ENCODE measurements around the gene SPACA4. TPM values are rescaled to one million over a fixed set of nuclear protein-coding genes. Genes with fewer than 3 reads are reported as not detected.

Gene SPACA4
- total RNA-seq, 1 experiment from 2014 or later, result not detected

DNA sequence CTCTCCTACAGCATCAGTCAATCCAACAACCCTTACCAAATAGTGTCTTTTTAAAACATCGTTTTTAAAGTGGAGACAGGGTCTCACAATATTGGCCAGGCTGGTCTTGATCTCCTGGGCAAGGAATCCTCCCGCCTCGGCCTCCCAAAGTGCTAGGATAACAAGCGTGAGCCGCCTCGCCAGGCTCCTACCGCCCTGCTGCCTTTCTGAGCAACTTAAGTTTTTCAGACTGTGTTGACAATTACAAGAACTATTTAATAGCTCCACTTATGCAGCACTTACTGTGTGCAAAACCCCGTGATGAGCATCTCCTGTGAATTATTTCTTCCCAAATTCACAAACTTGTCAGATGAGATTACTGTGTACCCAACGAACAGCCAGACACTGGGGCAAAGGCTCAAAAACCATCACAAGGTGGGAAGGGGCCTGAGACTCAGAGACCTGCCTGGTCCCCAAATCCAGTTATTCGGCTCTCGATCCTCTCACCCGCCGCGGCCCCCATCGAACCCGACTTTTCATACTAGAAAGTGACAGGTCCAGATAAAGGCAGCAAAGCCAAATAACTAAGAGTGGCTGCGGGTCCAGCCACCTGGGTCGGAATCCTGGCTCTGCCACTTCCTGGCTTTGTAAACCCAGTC lies 11.9 kb downstream of the SPACA4 start:
- no peak overlapping the region for H4K8ac ChIP-seq (replicated peaks; ENCODE audit: insufficient read length, low read depth, low read length)
- TF ChIP-seq, protein P1, sequence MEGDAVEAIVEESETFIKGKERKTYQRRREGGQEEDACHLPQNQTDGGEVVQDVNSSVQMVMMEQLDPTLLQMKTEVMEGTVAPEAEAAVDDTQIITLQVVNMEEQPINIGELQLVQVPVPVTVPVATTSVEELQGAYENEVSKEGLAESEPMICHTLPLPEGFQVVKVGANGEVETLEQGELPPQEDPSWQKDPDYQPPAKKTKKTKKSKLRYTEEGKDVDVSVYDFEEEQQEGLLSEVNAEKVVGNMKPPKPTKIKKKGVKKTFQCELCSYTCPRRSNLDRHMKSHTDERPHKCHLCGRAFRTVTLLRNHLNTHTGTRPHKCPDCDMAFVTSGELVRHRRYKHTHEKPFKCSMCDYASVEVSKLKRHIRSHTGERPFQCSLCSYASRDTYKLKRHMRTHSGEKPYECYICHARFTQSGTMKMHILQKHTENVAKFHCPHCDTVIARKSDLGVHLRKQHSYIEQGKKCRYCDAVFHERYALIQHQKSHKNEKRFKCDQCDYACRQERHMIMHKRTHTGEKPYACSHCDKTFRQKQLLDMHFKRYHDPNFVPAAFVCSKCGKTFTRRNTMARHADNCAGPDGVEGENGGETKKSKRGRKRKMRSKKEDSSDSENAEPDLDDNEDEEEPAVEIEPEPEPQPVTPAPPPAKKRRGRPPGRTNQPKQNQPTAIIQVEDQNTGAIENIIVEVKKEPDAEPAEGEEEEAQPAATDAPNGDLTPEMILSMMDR (conservative IDR thresholded peaks at IDR 0.05), result no peak
- Mint-ChIP-seq H3K4me3 (peak overlapping the region; percentile 97 to 99), H3K27ac (peak overlapping the region; percentile 96 to 100 (median 99)), H3K4me1 (peaks cover 42 to 56% of the 10 kb centered on the region in 2 experiments), H3K9me3 (no peaks in the 10 kb centered on the region; a peak in 1 of 5 replicates), H3K27me3 (ENCODE audit: low read depth) (no peaks in the 10 kb centered on the region; the same call in 1 of the 2 replicates), H3K36me3 (ENCODE audit: insufficient read depth in 1 of 3, low read depth in 3 of 3) (peaks cover 40 to 61% (median 55%) of the 10 kb centered on the region in 3 experiments)
- H4K91ac ChIP-seq (ENCODE audit: insufficient read length, low read depth, low read length), result peak overlapping the region; percentile 85
- no peak overlapping the region for H3K23ac ChIP-seq (ENCODE audit: insufficient read length, low read depth, low read length)
- H3K27ac ChIP-seq (ENCODE audit: insufficient read length, low read depth, low read length), result peak overlapping the region; percentile 25
- no CpG with 5 or more reads among the region's 18 CpGs for WGBS (ENCODE audit: extremely low coverage, insufficient read length, low lambda C conversion rate)
- no peak for DNase-seq
- H2BK20ac ChIP-seq (ENCODE audit: low read depth, low read length, poor library complexity, severe bottlenecking), result no peak overlapping the region
- H4K5ac ChIP-seq (ENCODE audit: insufficient read length, low read depth, low read length), result peak overlapping the region; percentile 91
- H3K56ac ChIP-seq (ENCODE audit: insufficient read length, low read depth, low read length), result peak overlapping the region; percentile 10
- no peak overlapping the region for H2BK15ac ChIP-seq (ENCODE audit: low read depth, low read length)
- peak overlapping the region; percentile 54; the same call in 1 of the 2 replicates for H3K4ac ChIP-seq (ENCODE audit: low read depth, low read length)
- no peaks in the 10 kb centered on the region for H3K27me3 ChIP-seq (ENCODE audit: insufficient read depth, low read length)
- no peaks in the 10 kb centered on the region for H3K9me3 ChIP-seq (ENCODE audit: control insufficient read depth, low read depth, low read length)
- H3T11ph ChIP-seq (ENCODE audit: low read length), result no peak overlapping the region
- H2BK120ac ChIP-seq (ENCODE audit: low read depth, low read length, poor library complexity, severe bottlenecking), result peak overlapping the region; percentile 74
- peaks cover 6% of the 10 kb centered on the region; the same call in 1 of the 2 replicates for H3K4me1 ChIP-seq (ENCODE audit: insufficient read depth, low read length)
- H3K23me2 ChIP-seq (ENCODE audit: insufficient read length, low read depth, low read length, poor library complexity, severe bottlenecking), result peaks cover 11% of the 10 kb centered on the region
- H2BK5ac ChIP-seq (ENCODE audit: insufficient read length, low read length), result peak overlapping the region; percentile 94
- no peak overlapping the region for H2AK5ac ChIP-seq (ENCODE audit: insufficient read length, low read length)
- H2BK12ac ChIP-seq (ENCODE audit: insufficient read length, low read depth, low read length), result no peak overlapping the region
- no peaks in the 10 kb centered on the region for H4K20me1 ChIP-seq (ENCODE audit: control insufficient read depth, insufficient read depth, insufficient read length)
- peak overlapping the region; percentile 87 for H3K4me2 ChIP-seq (ENCODE audit: insufficient read depth, insufficient read length, low read length)
- H2AFZ ChIP-seq (ENCODE audit: low read length), result no peak overlapping the region
- peaks cover 4% of the 10 kb centered on the region for H3K79me1 ChIP-seq (ENCODE audit: insufficient read depth, low read depth, low read length, poor library complexity, severe bottlenecking)
- H3K9ac ChIP-seq (ENCODE audit: extremely low read depth, insufficient read length, low read length), result peak overlapping the region; percentile 99
- peak overlapping the region; percentile 91 for H3K18ac ChIP-seq (ENCODE audit: insufficient read length, low read depth, low read length)
- peaks cover 18% of the 10 kb centered on the region for H3K79me2 ChIP-seq (ENCODE audit: insufficient read depth, low read length)
- H3K14ac ChIP-seq (ENCODE audit: insufficient read depth, low read length), result peak overlapping the region; percentile 92; the same call in 1 of the 2 replicates
